ENCODE measurements around the gene ATP1B2.

ATP1B2 gene

DNA sequence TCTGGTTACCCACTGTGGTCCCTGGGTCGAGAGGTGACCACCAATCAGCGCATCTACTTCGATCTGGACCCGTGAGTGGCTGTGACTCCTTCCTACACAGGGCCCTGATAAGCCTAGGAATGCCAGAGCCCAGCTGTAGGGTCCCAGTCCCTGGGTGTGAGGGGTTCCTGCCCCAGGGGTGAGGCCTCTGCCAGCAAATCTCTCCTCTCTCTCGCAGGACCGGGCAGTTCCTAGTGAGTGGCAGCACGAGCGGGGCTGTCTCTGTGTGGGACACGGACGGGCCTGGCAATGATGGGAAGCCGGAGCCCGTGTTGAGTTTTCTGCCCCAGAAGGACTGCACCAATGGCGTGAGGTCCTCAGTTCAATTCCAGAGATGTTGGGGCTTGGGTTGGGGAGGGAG lies 52.0 kb downstream of the ATP1B2 start:
- Histone ChIP-seq H3K27me3 (ENCODE audit: insufficient read depth, poor library complexity, severe bottlenecking) (peaks cover 6% of the 10 kb centered on the region), H3K4me3 (replicated peaks; ENCODE audit: insufficient read depth, low read length) (no peak overlapping the region), H3K27ac (replicated peaks) (no peak overlapping the region)
- TF ChIP-seq, protein P1, sequence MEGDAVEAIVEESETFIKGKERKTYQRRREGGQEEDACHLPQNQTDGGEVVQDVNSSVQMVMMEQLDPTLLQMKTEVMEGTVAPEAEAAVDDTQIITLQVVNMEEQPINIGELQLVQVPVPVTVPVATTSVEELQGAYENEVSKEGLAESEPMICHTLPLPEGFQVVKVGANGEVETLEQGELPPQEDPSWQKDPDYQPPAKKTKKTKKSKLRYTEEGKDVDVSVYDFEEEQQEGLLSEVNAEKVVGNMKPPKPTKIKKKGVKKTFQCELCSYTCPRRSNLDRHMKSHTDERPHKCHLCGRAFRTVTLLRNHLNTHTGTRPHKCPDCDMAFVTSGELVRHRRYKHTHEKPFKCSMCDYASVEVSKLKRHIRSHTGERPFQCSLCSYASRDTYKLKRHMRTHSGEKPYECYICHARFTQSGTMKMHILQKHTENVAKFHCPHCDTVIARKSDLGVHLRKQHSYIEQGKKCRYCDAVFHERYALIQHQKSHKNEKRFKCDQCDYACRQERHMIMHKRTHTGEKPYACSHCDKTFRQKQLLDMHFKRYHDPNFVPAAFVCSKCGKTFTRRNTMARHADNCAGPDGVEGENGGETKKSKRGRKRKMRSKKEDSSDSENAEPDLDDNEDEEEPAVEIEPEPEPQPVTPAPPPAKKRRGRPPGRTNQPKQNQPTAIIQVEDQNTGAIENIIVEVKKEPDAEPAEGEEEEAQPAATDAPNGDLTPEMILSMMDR (IDR thresholded peaks at IDR 0.05; ENCODE audit: insufficient read depth, low read length) = no peak
- TF ChIP-seq POLR2AphosphoS5 (IDR thresholded peaks at IDR 0.05; ENCODE audit: low read depth) = no peak
- TF ChIP-seq, protein P2, sequence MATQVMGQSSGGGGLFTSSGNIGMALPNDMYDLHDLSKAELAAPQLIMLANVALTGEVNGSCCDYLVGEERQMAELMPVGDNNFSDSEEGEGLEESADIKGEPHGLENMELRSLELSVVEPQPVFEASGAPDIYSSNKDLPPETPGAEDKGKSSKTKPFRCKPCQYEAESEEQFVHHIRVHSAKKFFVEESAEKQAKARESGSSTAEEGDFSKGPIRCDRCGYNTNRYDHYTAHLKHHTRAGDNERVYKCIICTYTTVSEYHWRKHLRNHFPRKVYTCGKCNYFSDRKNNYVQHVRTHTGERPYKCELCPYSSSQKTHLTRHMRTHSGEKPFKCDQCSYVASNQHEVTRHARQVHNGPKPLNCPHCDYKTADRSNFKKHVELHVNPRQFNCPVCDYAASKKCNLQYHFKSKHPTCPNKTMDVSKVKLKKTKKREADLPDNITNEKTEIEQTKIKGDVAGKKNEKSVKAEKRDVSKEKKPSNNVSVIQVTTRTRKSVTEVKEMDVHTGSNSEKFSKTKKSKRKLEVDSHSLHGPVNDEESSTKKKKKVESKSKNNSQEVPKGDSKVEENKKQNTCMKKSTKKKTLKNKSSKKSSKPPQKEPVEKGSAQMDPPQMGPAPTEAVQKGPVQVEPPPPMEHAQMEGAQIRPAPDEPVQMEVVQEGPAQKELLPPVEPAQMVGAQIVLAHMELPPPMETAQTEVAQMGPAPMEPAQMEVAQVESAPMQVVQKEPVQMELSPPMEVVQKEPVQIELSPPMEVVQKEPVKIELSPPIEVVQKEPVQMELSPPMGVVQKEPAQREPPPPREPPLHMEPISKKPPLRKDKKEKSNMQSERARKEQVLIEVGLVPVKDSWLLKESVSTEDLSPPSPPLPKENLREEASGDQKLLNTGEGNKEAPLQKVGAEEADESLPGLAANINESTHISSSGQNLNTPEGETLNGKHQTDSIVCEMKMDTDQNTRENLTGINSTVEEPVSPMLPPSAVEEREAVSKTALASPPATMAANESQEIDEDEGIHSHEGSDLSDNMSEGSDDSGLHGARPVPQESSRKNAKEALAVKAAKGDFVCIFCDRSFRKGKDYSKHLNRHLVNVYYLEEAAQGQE (IDR thresholded peaks at IDR 0.05; ENCODE audit: insufficient replicate concordance, low read depth) = no peak
- TF ChIP-seq GABPA (IDR thresholded peaks at IDR 0.05; ENCODE audit: low read depth) = no peak
- DNase-seq (ENCODE audit: low read depth in 1 of 2, low spot score in 1 of 2) = no peak

DNA sequence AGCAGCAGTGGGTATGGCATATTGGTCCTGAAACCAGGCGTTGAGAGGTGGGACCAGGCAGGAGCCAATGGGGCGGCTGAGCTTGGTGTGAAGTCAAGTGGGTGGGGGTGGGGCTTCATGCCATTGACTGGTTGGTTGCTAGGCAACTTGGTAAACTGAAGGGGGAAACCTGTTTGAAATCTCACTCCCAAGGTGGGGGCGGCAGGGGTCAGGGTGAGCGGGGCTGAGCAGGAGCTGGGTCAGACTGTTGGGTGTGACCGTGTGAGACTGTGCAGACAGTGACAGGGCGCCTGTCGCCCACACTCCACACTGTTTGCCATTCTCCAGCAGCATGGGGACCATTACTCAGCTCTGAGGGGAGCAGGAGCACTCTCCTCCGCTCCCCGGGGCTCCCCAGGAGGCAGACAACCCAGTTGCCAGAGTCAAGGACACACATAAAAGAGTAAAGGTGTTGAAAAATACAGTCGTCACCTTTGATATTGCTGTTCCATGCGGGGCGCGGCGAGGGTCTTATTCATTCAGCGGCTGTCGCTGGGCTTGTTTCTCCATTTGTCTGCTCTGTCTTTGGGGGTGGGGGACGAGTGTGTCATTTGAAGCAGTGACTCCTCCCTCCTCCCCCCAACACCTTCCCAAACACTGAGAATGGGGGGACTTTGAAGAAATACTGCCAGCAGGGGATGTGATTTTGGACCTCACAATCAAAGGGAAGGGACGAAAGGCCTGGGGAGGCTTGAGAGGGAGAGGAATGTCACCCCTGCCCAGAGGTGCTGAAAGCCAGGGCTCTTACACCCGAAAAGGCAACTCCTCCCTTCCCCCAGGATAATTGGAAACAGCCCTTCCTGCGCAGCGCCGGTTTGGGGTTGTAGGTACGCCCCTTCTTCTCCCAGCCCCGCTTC lies 53.1 kb downstream of the ATP1B2 start:
- Histone ChIP-seq H3K27me3 (ENCODE audit: insufficient read depth, poor library complexity, severe bottlenecking) (peaks cover 6% of the 10 kb centered on the region), H3K4me3 (replicated peaks; ENCODE audit: insufficient read depth, low read length) (no peak overlapping the region), H3K27ac (replicated peaks) (no peak overlapping the region)
- no peak for DNase-seq (ENCODE audit: low read depth in 1 of 2, low spot score in 1 of 2)
- no peak for TF ChIP-seq SPI1 (IDR thresholded peaks at IDR 0.05; ENCODE audit: borderline replicate concordance, low read depth)
- no peak for TF ChIP-seq POLR2AphosphoS5 (IDR thresholded peaks at IDR 0.05; ENCODE audit: low read depth)
- TF ChIP-seq, protein P1 (IDR thresholded peaks at IDR 0.05; ENCODE audit: insufficient read depth, low read length) = no peak
- TF ChIP-seq, protein P2 (IDR thresholded peaks at IDR 0.05; ENCODE audit: insufficient replicate concordance, low read depth) = no peak
- no peak for TF ChIP-seq GABPA (IDR thresholded peaks at IDR 0.05; ENCODE audit: low read depth)

DNA sequence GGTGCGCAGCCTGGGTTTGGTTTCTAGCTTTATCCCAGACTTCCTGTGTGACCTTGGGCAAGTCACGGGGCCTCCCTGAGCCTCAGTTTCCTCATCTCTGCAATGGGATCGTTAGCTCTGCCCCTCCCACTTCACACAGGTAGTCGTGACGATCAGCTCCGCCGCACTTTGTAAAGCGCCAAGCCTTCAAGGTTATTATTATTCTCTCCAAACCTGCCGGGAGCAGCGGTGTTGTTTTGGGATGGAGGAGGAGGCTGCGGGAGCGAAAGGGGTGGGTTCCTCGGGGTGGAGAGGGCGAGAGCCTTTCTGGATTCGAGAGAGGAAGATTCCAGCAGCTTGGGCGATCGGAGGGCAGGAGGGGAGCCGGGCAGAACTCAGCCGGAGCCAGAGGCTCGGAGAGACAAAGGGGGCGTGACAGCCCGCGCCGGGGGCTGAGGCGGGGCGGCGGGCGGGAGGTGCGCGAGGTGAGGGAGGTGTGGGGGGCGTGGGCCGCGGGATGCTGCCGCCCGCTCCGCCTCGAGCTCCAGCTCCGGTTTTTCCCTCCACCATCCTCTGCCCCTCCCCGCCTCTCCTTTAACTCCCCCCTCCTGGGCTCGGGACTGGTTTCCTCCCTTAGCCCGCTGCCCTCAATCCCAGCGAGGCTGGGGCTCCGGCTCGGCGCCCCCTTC lies 54.0 kb downstream of the ATP1B2 start, which contains the start of gene EFNB3:
EFNB3 (plus strand) TSS at position 602 of the 668 bp plus-strand sequence. CDS start 397 bp downstream, outside the sequence.
- Histone ChIP-seq H3K4me3 (replicated peaks; ENCODE audit: insufficient read depth, low read length) (no peak within 1 kb of the TSS), H3K27ac (replicated peaks) (no peak within 1 kb of the TSS), H3K27me3 (ENCODE audit: insufficient read depth, poor library complexity, severe bottlenecking) (peaks cover 6% of the 10 kb centered on the region)
- no peak for TF ChIP-seq GABPA (IDR thresholded peaks at IDR 0.05; ENCODE audit: low read depth)
- TF ChIP-seq SPI1 (IDR thresholded peaks at IDR 0.05; ENCODE audit: borderline replicate concordance, low read depth) = no peak
- TF ChIP-seq, protein P1 (IDR thresholded peaks at IDR 0.05; ENCODE audit: insufficient read depth, low read length) = no peak
- TF ChIP-seq, protein P2 (IDR thresholded peaks at IDR 0.05; ENCODE audit: insufficient replicate concordance, low read depth) = no peak
- no peak for TF ChIP-seq POLR2AphosphoS5 (IDR thresholded peaks at IDR 0.05; ENCODE audit: low read depth)
- no peak for DNase-seq (ENCODE audit: low read depth in 1 of 2, low spot score in 1 of 2)

All from HL-60 (cell line).